ENCODE measurements around the gene ANKRD1.

DNA sequence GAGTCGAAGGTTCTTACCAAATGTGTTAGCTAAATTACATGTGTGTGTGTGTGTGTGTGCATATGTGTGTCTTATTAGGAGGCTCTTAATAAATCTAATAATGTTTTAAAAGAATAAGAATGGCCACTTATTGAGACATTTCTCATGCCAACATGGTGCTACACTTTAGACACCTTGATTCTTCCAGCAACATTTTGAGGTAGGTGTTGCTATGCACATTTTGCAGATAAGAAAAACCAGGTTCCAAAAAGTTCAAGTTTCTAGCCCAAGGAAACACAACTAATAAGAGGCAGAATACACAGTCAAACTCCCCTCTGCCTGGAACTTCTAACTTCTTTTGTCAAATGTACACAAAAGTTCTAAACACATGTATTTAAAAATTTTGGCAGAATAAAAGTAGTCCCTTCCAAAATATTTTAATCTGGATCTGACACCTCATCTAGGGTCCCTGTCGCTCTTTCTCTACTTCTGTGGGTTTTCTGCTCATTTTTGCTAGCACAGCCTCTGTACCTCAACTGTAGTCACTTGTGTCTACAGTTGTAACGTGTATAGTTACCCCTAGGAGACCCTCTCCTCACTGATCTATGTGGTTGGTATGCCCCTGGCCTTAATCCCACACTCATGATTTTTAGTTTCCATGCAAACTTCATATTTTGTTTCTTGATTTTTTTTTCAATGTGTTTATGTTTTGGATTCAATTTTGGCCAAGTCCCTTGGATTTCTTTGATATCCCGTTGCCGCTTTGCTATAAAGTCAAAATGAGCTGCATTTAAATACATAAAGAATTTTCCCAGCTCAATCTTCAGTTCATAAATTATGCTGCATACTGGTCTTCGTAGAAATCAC, 4.3 kb downstream of the ANKRD1 start:
- TF ChIP-seq, protein P1, sequence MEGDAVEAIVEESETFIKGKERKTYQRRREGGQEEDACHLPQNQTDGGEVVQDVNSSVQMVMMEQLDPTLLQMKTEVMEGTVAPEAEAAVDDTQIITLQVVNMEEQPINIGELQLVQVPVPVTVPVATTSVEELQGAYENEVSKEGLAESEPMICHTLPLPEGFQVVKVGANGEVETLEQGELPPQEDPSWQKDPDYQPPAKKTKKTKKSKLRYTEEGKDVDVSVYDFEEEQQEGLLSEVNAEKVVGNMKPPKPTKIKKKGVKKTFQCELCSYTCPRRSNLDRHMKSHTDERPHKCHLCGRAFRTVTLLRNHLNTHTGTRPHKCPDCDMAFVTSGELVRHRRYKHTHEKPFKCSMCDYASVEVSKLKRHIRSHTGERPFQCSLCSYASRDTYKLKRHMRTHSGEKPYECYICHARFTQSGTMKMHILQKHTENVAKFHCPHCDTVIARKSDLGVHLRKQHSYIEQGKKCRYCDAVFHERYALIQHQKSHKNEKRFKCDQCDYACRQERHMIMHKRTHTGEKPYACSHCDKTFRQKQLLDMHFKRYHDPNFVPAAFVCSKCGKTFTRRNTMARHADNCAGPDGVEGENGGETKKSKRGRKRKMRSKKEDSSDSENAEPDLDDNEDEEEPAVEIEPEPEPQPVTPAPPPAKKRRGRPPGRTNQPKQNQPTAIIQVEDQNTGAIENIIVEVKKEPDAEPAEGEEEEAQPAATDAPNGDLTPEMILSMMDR (IDR thresholded peaks at IDR 0.05; ENCODE audit: low read depth, low read length), result no peak
- TF ChIP-seq EZH2phosphoT487 (IDR thresholded peaks at IDR 0.05; ENCODE audit: low read depth), result no peak

All from OCI-LY3 (cell line).